Measurements from ENCODE around the gene TWF1. TPM values are rescaled to one million over a fixed set of nuclear protein-coding genes. Genes with fewer than 3 reads are reported as not detected.
"Not testable (repeated sequence)": the region's sequence is repeated elsewhere in the genome, so short reads cannot be mapped to it uniquely, and the experiment has no call there.

TWF1 gene
- total RNA-seq, 1 experiment from 2014 or later: 136 TPM

DNA sequence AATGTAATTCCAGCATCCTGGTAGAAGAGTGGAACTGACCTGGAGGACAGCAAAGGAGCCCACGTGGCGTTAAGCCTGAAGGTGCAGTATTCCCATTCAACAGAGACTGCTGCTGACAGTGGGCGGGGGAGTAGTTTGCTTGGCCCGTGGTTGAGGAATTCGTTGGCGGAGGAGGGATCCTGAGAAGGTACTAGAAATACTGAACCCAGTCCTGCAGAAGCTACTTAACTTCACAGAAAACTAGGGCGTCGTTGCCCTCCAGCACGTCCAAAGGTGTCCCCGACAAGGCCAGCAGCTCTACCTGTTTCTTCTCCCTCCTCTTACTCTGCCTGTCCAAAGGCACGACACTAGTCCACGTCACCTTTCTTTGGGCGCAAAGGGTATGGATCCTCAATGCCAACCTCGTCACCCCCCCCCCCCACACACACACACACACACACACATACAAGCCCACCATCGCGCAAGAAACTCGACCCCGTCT, 47.8 kb downstream of the TWF1 start:
- no peak for DNase-seq (ENCODE audit: low read depth)
- in situ Hi-C loops (cut with HindIII; ENCODE audit: low pct_unique_long_range_greater_than_20kb, low sequenced_read_pairs): no loop called here

DNA sequence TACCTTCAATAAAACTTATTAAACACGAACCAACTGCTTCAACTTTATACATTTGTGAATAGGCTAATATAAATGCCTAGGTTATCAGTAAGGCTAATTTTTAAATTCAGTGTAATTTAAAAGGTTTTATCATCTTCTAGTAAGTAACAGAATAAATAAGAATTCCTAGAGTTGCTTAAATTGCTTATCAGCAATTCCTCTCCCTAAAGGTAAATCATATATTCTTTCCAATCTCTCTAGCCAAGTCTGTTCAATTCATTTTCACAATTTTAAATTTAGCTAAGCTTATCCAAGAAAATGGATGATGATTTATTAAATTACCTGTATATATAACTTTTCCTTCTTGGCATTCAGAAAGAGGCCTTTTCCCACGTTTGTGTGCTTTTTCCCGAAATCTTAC, 52.1 kb downstream of the TWF1 start:
- DNase-seq (ENCODE audit: low read depth): no peak
- in situ Hi-C loops (cut with HindIII; ENCODE audit: low pct_unique_long_range_greater_than_20kb, low sequenced_read_pairs): no loop called here

DNA sequence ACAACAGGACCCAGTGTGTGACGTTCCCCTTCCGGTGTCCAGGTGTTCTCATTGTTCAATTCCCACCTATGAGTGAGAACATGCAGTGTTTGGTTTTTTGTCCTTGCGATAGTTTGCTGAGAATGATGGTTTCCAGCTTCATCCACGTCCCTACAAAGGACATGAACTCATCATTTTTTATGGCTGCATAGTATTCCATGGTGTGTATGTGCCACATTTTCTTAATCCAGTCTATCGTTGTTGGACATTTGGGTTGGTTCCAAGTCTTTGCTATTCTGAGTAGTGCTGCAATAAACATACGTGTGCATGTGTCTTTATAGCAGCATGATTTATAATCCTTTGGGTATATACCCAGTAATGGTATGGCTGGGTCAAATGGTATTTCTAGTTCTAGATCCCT, 54.8 kb downstream of the TWF1 start:
- in situ Hi-C loops (cut with HindIII; ENCODE audit: low pct_unique_long_range_greater_than_20kb, low sequenced_read_pairs); DNase-seq (ENCODE audit: low read depth): not testable (repeated sequence)

DNA sequence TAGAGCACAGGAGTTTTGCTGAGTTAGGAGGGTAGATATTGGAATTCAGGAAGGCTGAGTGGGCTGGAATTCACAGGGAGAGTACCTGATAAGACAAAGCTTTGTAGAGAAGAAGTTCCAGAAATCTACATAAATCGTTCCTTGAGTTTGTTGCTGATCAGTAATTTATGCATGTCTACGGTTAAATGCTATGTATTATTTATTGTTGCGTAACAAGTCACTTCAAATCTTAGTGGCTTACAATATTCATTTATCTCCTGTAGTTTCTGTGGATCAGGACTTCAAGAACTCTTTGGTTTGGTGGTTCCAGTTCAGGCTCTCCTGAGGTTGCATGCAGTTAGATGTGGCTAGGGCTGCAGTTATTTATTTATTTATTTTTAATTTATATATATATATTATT, 55.3 kb downstream of the TWF1 start:
- DNase-seq (ENCODE audit: low read depth): no peak
- in situ Hi-C loops (cut with HindIII; ENCODE audit: low pct_unique_long_range_greater_than_20kb, low sequenced_read_pairs): no loop called here

DNA sequence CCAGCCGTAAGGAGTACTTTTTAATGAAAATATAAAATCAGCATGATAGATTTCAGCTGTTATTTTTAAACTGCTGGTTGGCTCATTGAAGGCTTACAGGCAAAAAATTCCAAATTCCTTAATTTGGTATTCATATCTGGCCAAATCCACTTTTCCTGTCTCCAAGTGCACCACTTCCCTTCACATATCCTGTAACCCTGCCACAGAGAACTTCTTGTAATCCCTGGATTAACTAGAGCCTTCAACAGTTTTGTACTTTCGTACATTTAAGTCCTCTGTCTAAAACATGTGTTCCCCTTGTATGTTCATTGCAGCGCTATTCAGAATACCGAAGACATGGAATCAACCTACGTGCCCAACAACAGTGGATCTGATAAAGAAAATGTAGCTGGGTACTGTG, 57.1 kb downstream of the TWF1 start:
- no peak for DNase-seq (ENCODE audit: low read depth)
- in situ Hi-C loops (cut with HindIII; ENCODE audit: low pct_unique_long_range_greater_than_20kb, low sequenced_read_pairs): no loop called here

DNA sequence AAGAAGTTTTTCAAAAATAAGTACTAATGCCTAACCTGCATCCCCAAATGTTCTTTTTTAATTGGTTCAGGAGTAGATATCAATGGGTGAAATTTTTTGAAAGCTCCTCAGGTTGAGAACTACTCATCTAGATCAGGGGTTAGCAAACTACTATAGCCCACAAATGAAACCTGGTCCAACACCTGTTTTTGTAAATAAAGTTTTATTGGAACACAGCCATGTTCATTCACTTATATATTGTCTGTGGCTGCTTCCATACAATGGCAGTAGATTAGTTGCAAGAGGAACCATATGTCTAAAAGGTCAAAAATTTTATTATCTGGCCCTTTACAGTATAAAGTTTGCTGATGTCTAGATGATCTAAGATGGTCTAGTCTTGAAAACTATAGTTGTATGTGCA, 61.3 kb downstream of the TWF1 start:
- in situ Hi-C loops (cut with HindIII; ENCODE audit: low pct_unique_long_range_greater_than_20kb, low sequenced_read_pairs): no loop called here
- no peak for DNase-seq (ENCODE audit: low read depth)

Other genes starting within 250 kb of the TWF1 start
- 8.7 and 18.3 TPM in 2 replicates for gene PUS7L, start 47.5 kb downstream of the TWF1 start, total RNA-seq (2014; rRNA removed; shearing (Covaris generic); ENCODE audit: low replicate concordance)
- gene IRAK4, start 47.4 kb downstream of the TWF1 start, total RNA-seq (2014; rRNA removed; shearing (Covaris generic); ENCODE audit: low replicate concordance): 10.7 and 12.8 TPM in 2 replicates
- gene TMEM117, start 29.8 kb upstream of the TWF1 start, total RNA-seq (2014; rRNA removed; shearing (Covaris generic); ENCODE audit: low replicate concordance): 12.0 and 16.7 TPM in 2 replicates

Measured in Caki2 (cell line).